Endothelial cell (in vitro differentiated cells): Measurements from ENCODE around the gene DHRS12. TPM values are rescaled to one million over a fixed set of nuclear protein-coding genes. Genes with fewer than 3 reads are reported as not detected.

Source experiments
- DNase-seq: peaks from one replicate; pipeline ENCODE4 v3.0.0; 2021; ENCODE audit warnings: low spot score
- H3K27ac Mint-ChIP-seq: one replicate; pipeline ENCODE4 v1.8.0; 2021; ENCODE audit warnings: mixed read lengths, inconsistent platforms; ENCODE audit not compliant: unreplicated experiment
- H3K27me3 Mint-ChIP-seq: one replicate; pipeline ENCODE4 v1.8.0; 2021; ENCODE audit warnings: mild to moderate bottlenecking, moderate library complexity, mixed read lengths, inconsistent platforms; ENCODE audit not compliant: unreplicated experiment
- H3K36me3 Mint-ChIP-seq: one replicate; pipeline ENCODE4 v1.8.0; 2021; ENCODE audit warnings: mild to moderate bottlenecking, low read depth, mixed read lengths, inconsistent platforms; ENCODE audit not compliant: unreplicated experiment
- H3K4me1 Mint-ChIP-seq: one replicate; pipeline ENCODE4 v1.8.0; 2021; ENCODE audit warnings: mild to moderate bottlenecking, mixed read lengths, inconsistent platforms; ENCODE audit not compliant: unreplicated experiment
- H3K4me3 Mint-ChIP-seq: one replicate; pipeline ENCODE4 v1.8.0; 2021; ENCODE audit warnings: mild to moderate bottlenecking, mixed read lengths, inconsistent platforms; ENCODE audit not compliant: unreplicated experiment
- H3K9me3 Mint-ChIP-seq: one replicate; pipeline ENCODE4 v1.8.0; 2021; ENCODE audit warnings: mixed read lengths, inconsistent platforms; ENCODE audit not compliant: unreplicated experiment
- total RNA-seq: library from RNA; stranded (reverse); fragmentation: NEBNext Ultra II Directional; extraction: Animal tissue kit (Norgen Biotek cat#: 25700); gene quantifications from one replicate; pipeline ENCODE4 v1.2.1, GENCODE V29; 2021; ENCODE audit not compliant: unreplicated experiment
- TF ChIP-seq, protein P1 (sequence below): fragments of 200-600 bp; sonication (generic); IDR thresholded peaks from one replicate; pipeline ENCODE4 v1.5.0; 2021; ENCODE audit warnings: antibody characterized with exemption; ENCODE audit not compliant: unreplicated experiment

The DHRS12 gene
- total RNA-seq, 1 donor from 2014 or later = 13.3 TPM

DNA sequence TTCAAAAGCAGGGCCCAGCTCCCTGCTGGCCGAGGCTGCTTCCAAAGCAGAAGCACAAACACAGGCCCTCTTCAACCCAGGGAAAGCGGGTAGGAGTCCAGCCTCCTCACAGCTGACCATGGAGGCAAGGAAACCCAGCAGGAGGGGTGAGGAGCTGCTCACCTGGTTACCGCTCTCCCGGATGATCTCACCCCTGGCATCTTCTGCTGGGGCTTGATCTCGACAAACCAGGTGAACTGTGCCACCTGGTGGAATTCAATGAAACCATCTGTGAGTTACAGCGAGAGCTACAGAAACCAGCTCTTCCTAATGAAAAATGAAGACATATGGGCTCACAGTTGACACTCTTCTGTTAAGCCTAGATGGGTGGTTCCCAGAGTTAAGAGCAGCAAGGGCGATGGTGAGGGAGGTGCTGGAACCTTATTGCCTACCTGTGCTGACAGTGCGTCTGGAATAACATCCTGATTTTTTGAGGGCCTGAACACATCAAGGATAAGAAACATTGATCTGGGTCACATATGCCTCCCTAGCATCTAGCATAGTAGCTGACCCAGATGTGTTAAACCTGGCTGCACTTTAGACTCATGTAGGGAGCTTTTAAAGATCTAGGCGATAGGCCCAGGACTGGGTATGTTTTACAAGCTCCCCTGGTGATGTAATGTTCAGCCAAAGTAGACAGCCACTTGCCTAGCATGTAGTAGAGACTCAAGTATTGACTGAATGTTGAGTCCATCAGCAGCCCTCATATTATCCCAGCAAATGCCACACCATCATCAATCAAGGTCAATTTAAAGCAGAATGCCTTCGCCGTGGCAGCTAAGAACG lies 6.1 kb downstream of the DHRS12 start:
- peak; percentile 38 for DNase-seq
- H3K4me1 Mint-ChIP-seq = peaks cover 51% of the 10 kb centered on the region

DNA sequence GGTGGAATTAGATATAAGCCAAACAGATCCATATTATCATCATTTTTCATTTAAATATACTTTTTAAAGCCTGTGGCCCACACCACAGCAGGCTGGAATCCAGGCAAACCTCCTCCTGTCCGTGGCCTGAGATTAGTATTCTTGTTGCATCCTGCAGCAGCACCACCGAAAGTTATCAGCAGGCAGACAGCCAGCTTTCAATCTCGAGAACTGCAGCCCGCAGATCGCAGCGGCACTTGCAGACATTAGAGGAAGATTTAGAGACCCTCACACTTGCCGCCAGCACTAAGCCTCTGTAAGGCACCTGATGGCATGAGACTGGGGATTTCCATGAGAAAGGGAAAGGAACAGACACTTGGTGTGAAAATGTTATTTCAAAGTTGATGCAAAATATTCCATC lies 7.4 kb downstream of the DHRS12 start:
- TF ChIP-seq, protein P1, sequence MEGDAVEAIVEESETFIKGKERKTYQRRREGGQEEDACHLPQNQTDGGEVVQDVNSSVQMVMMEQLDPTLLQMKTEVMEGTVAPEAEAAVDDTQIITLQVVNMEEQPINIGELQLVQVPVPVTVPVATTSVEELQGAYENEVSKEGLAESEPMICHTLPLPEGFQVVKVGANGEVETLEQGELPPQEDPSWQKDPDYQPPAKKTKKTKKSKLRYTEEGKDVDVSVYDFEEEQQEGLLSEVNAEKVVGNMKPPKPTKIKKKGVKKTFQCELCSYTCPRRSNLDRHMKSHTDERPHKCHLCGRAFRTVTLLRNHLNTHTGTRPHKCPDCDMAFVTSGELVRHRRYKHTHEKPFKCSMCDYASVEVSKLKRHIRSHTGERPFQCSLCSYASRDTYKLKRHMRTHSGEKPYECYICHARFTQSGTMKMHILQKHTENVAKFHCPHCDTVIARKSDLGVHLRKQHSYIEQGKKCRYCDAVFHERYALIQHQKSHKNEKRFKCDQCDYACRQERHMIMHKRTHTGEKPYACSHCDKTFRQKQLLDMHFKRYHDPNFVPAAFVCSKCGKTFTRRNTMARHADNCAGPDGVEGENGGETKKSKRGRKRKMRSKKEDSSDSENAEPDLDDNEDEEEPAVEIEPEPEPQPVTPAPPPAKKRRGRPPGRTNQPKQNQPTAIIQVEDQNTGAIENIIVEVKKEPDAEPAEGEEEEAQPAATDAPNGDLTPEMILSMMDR = no peak
- DNase-seq = no peak
- Mint-ChIP-seq H3K9me3 (no peaks in the 10 kb centered on the region), H3K27me3 (peaks cover 4% of the 10 kb centered on the region), H3K4me1 (peaks cover 39% of the 10 kb centered on the region), H3K36me3 (peaks cover 4% of the 10 kb centered on the region), H3K27ac (no peak overlapping the region), H3K4me3 (no peak overlapping the region)

More for the DNA sequence above, 6.1 kb downstream of the DHRS12 start:
- Mint-ChIP-seq H3K27ac (peak overlapping the region; percentile 4), H3K4me3 (no peak overlapping the region), H3K36me3 (peaks cover 4% of the 10 kb centered on the region), H3K27me3 (peaks cover 4% of the 10 kb centered on the region), H3K9me3 (no peaks in the 10 kb centered on the region)
- TF ChIP-seq, protein P1 = peak; percentile 28

DNA sequence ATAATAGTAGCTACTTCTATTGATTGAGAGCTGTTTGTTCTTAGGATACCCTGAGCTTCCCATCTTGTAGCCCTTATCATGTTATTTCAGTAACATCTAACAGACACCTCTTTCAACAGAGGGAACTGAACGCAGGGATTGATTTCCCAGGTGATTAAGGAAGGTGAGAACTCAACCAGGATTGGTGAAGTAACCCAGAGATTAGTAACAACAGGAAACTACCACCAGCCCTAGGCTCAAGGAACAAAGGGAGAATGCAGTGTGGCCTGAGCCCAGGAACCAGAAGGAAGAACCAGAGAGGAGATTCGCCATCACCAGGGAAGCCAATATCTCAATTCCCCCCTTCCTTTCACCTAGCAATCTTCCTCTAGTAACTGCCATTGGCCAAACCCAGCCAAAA lies 8.5 kb downstream of the DHRS12 start:
- Mint-ChIP-seq H3K27me3 (peaks cover 4% of the 10 kb centered on the region), H3K27ac (no peak overlapping the region)
- TF ChIP-seq, protein P1 = no peak

DNA sequence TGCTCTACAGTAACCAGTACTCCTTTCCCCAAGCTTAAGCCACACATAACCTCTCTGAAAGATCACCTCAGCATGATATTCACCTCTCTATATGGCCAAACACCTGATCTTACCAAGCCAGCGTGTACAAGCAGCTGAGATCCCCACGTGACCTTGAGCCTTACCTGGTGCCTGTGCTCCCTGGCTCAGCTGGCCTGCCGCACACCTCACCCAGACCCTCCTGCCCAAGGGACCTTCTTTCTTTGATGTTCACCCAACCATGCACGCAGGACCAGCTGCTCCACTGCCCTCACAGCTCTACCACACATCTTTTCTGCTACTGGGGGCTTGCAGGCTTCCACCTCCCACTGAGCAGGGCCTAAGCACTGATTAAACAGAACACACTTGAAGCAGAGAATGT lies 9.0 kb downstream of the DHRS12 start:
- peaks cover 4% of the 10 kb centered on the region for H3K27me3 Mint-ChIP-seq
- H3K27ac Mint-ChIP-seq = no peak overlapping the region
- no peaks in the 10 kb centered on the region for H3K9me3 Mint-ChIP-seq

More for the DNA sequence above, 8.5 kb downstream of the DHRS12 start:
- Mint-ChIP-seq H3K4me3 (no peak overlapping the region), H3K4me1 (peaks cover 33% of the 10 kb centered on the region), H3K9me3 (no peaks in the 10 kb centered on the region), H3K36me3 (peaks cover 4% of the 10 kb centered on the region)
- no peak for DNase-seq

More for the DNA sequence above, 9.0 kb downstream of the DHRS12 start:
- Mint-ChIP-seq H3K4me3 (no peak overlapping the region), H3K36me3 (peaks cover 4% of the 10 kb centered on the region), H3K4me1 (peaks cover 28% of the 10 kb centered on the region)
- TF ChIP-seq, protein P1 = no peak
- no peak for DNase-seq
